ENCODE measurements around the gene PPP2R2B. TPM values are rescaled to one million over a fixed set of nuclear protein-coding genes. Genes with fewer than 3 reads are reported as not detected.

Gene PPP2R2B
- total and polyA plus RNA-seq, 11 donors, result 0.03 to 2.9 (median 0.30) TPM; not detected in 1

GRCh38 chr5:146726891-146727290 is 151.7 kb downstream of the PPP2R2B start:
- Histone ChIP-seq H3K4me1 (no peaks in the 10 kb centered on the region), H3K27me3 (no peaks in the 10 kb centered on the region), H3K9me3 (peaks cover 0 to 27% (median 11%) of the 10 kb centered on the region in 12 donors), H3K4me3 (no peak overlapping the region), H3K36me3 (no peaks in the 10 kb centered on the region), H3K27ac (no peak overlapping the region)
- intact Hi-C loops (cut with DNase I), result no loop called here
- no peak for ATAC-seq
- no peak for DNase-seq
- TF ChIP-seq POLR2A (IDR thresholded peaks at IDR 0.05), result no peak
- WGBS, 4 donors, result 73 to 76% (median 75%) methylated on average over 1 of the region's 1 CpG

GRCh38 chr5:146726020-146726419 is 152.5 kb downstream of the PPP2R2B start:
- WGBS, 4 donors, result 53 to 70% (median 65%) methylated on average over 2 of the region's 2 CpGs
- no peaks in the 10 kb centered on the region for H3K36me3 ChIP-seq
- H3K4me1 ChIP-seq, result no peaks in the 10 kb centered on the region
- H3K4me3 ChIP-seq, result no peak overlapping the region
- no peak for TF ChIP-seq POLR2A (IDR thresholded peaks at IDR 0.05)
- no peak for TF ChIP-seq CTCF (IDR thresholded peaks at IDR 0.05)
- no peaks in the 10 kb centered on the region for H3K27me3 ChIP-seq
- no peak overlapping the region for H3K27ac ChIP-seq
- no peak for DNase-seq
- intact Hi-C loops (cut with DNase I), result no loop called here
- H3K9me3 ChIP-seq, result peaks cover 0 to 27% (median 11%) of the 10 kb centered on the region in 12 donors
- no peak for ATAC-seq

GRCh38 chr5:146725025-146725424 is 153.5 kb downstream of the PPP2R2B start:
- Histone ChIP-seq H3K27ac (no peak overlapping the region), H3K36me3 (no peaks in the 10 kb centered on the region), H3K27me3 (no peaks in the 10 kb centered on the region), H3K4me3 (no peak overlapping the region), H3K9me3 (peaks cover 0 to 19% (median 11%) of the 10 kb centered on the region in 12 donors), H3K4me1 (no peaks in the 10 kb centered on the region)
- ATAC-seq (no peak), DNase-seq (no peak)
- 70 to 82% (median 76%) methylated on average over 4 of the region's 4 CpGs for WGBS, 4 donors
- intact Hi-C loops (cut with DNase I), result no loop called here
- no peak for TF ChIP-seq CTCF (IDR thresholded peaks at IDR 0.05)

GRCh38 chr5:146722361-146722779 is 156.2 kb downstream of the PPP2R2B start:
- H3K4me1 ChIP-seq, result no peaks in the 10 kb centered on the region
- no peak for ATAC-seq

More at GRCh38 chr5:146722361-146722779, 156.2 kb downstream of the PPP2R2B start:
- Histone ChIP-seq H3K27ac (no peak overlapping the region), H3K36me3 (no peaks in the 10 kb centered on the region), H3K4me3 (no peak overlapping the region), H3K27me3 (no peaks in the 10 kb centered on the region), H3K9me3 (no peaks in the 10 kb centered on the region)
- 76 to 86% (median 80%) methylated on average over 1 of the region's 1 CpG for WGBS, 4 donors
- no peak for DNase-seq
- intact Hi-C loops (cut with DNase I), result no loop called here
- TF ChIP-seq POLR2A (IDR thresholded peaks at IDR 0.05) (no peak), CTCF (IDR thresholded peaks at IDR 0.05) (no peak)

Data from heart left ventricle (tissue), 16 donors.